HG03439 (cell line): ENCODE measurements around the gene ARSA.
"Not testable (repeated sequence)": the region's sequence is repeated elsewhere in the genome, so short reads cannot be mapped to it uniquely, and the experiment has no call there.

ENCODE experiments used
- ATAC-seq: cut with Tn5 transposase; IDR thresholded peaks from one replicate; pipeline ENCODE4 v1.9.1; 2021; ENCODE audit warnings: mild to moderate bottlenecking, moderate library complexity; ENCODE audit not compliant: unreplicated experiment

ARSA gene

GRCh38 chr22:50656122-50657070 lies 28.4 kb upstream of the ARSA start:
- ATAC-seq: no peak

- ATAC-seq: not testable (repeated sequence)
These were observed 26.7 kb upstream of the ARSA start for GRCh38 chr22:50654664-50655063.

- no peak for ATAC-seq
These were observed 25.3 kb upstream of the ARSA start for GRCh38 chr22:50653256-50653655.

- not testable (repeated sequence) for ATAC-seq
These were observed 15.8 kb upstream of the ARSA start for GRCh38 chr22:50643821-50644101.

- ATAC-seq: not testable (repeated sequence)
These were observed 15.3 kb upstream of the ARSA start for GRCh38 chr22:50643021-50643820.

GRCh38 chr22:50641696-50642607 lies 14.0 kb upstream of the ARSA start:
- no peak for ATAC-seq

- no peak for ATAC-seq
These were observed 13.1 kb upstream of the ARSA start for GRCh38 chr22:50640857-50641647.

GRCh38 chr22:50640296-50640695 lies 12.3 kb upstream of the ARSA start:
- ATAC-seq: not testable (repeated sequence)

GRCh38 chr22:50635591-50635990 lies 7.6 kb upstream of the ARSA start:
- ATAC-seq: no peak

GRCh38 chr22:50633771-50634170 lies 5.8 kb upstream of the ARSA start:
- no peak for ATAC-seq

- ATAC-seq: no peak
These were observed 5.1 kb upstream of the ARSA start for GRCh38 chr22:50633086-50633485.

- no peak for ATAC-seq
These were observed 2.4 kb upstream of the ARSA start for GRCh38 chr22:50630376-50630775.

- ATAC-seq: no peak
These were observed 687 bp upstream of the ARSA start for GRCh38 chr22:50628543-50629134.

GRCh38 chr22:50626850-50627641 lies 906 bp downstream of the ARSA start:
- ATAC-seq: no peak

- no peak for ATAC-seq
These were observed 1.6 kb downstream of the ARSA start for GRCh38 chr22:50626314-50626849.

- no peak for ATAC-seq
These were observed 2.2 kb downstream of the ARSA start for GRCh38 chr22:50625568-50626313.

- no peak for ATAC-seq
These were observed 2.8 kb downstream of the ARSA start for GRCh38 chr22:50625131-50625567.
